Muscle layer of colon (tissue), 2 donors: ENCODE measurements around the gene SDHA.
"Not testable (repeated sequence)": the region's sequence is repeated elsewhere in the genome, so short reads cannot be mapped to it uniquely, and the experiment has no call there.

ENCODE experiments used
- H3K27ac ChIP-seq: one replicate; pipeline ENCODE4 v1.7.0; 2013; ENCODE audit warnings: low read depth, mild to moderate bottlenecking, low read length, moderate library complexity
- H3K27me3 ChIP-seq, 2 donors: one replicate each; pipeline ENCODE4 v1.7.0; 2013; ENCODE audit warnings: low read length in 2 of 2, mild to moderate bottlenecking in 2 of 2; ENCODE audit not compliant: insufficient read depth in 2 of 2, control insufficient read depth in 1 of 2
- H3K36me3 ChIP-seq: one replicate; pipeline ENCODE4 v1.7.0; 2013; ENCODE audit warnings: mild to moderate bottlenecking, low read length; ENCODE audit not compliant: insufficient read depth
- H3K4me1 ChIP-seq: one replicate; pipeline ENCODE4 v1.7.0; 2013; ENCODE audit warnings: mild to moderate bottlenecking, low read length; ENCODE audit not compliant: insufficient read depth
- H3K4me3 ChIP-seq, 2 donors: one replicate each; pipeline ENCODE4 v1.7.0; 2013; ENCODE audit warnings: low read length in 2 of 2, low read depth in 1 of 2, mild to moderate bottlenecking in 1 of 2, moderate library complexity in 1 of 2
- H3K9ac ChIP-seq: one replicate; pipeline ENCODE4 v1.7.0; 2013; ENCODE audit warnings: low read length
- H3K9me3 ChIP-seq: one replicate; pipeline ENCODE4 v1.7.0; 2013; ENCODE audit warnings: mild to moderate bottlenecking, low read length
- donor health status: abdominal sarcoma.
- donor health status: Adenocarcinoma of cecum.

Gene SDHA

GRCh38 chr5:252546-252945, 34.4 kb downstream of the SDHA start:
- no peaks in the 10 kb centered on the region for H3K4me1 ChIP-seq
- H3K27ac ChIP-seq: no peak overlapping the region
- no peak overlapping the region for H3K9ac ChIP-seq
- no peaks in the 10 kb centered on the region for H3K27me3 ChIP-seq
- no peaks in the 10 kb centered on the region for H3K9me3 ChIP-seq
- no peak overlapping the region for H3K4me3 ChIP-seq
- peaks cover 28% of the 10 kb centered on the region for H3K36me3 ChIP-seq

GRCh38 chr5:254322-254721, 36.2 kb downstream of the SDHA start:
- not testable (repeated sequence) for H3K9ac ChIP-seq, H3K27me3 ChIP-seq, H3K9me3 ChIP-seq, H3K27ac ChIP-seq, H3K4me3 ChIP-seq, H3K4me1 ChIP-seq
- peaks cover 13% of the 10 kb centered on the region for H3K36me3 ChIP-seq

DNA sequence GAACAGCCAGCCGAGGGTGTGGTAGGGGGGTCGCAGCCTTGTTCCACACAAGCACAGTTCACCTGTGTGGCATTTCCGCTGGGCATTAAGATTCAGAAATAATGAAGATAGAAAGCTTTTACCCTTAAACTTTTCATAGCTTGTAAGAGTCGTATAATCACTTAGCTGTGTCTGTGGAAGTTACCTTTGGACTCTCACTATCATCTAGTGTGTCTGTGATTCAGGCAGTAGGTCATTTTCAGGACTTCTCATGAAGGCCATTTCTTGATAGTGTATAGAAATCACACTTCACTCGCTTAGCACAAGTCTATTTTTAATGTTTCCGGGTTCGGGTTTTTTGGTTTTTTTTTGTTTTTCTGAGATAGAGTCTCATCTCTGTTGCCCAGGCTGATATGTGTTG, 37.0 kb downstream of the SDHA start:
- not testable (repeated sequence) for H3K9ac ChIP-seq, H3K27ac ChIP-seq, H3K4me1 ChIP-seq, H3K27me3 ChIP-seq, H3K9me3 ChIP-seq, H3K4me3 ChIP-seq
- peaks cover 12% of the 10 kb centered on the region for H3K36me3 ChIP-seq

- H3K9ac ChIP-seq, H3K4me3 ChIP-seq: not testable (repeated sequence)
- H3K36me3 ChIP-seq: peaks cover 12% of the 10 kb centered on the region
These were observed 38.2 kb downstream of the SDHA start for GRCh38 chr5:256347-256746.

GRCh38 chr5:257148-257547, 39.0 kb downstream of the SDHA start:
- Histone ChIP-seq H3K9me3 (no peaks in the 10 kb centered on the region), H3K27ac (no peak overlapping the region), H3K4me1 (no peaks in the 10 kb centered on the region), H3K9ac (no peak overlapping the region), H3K27me3 (no peaks in the 10 kb centered on the region), H3K4me3 (no peak overlapping the region), H3K36me3 (peaks cover 12% of the 10 kb centered on the region)

More at GRCh38 chr5:256347-256746, 38.2 kb downstream of the SDHA start:
- H3K4me1 ChIP-seq, H3K27me3 ChIP-seq, H3K9me3 ChIP-seq, H3K27ac ChIP-seq: not testable (repeated sequence)

DNA sequence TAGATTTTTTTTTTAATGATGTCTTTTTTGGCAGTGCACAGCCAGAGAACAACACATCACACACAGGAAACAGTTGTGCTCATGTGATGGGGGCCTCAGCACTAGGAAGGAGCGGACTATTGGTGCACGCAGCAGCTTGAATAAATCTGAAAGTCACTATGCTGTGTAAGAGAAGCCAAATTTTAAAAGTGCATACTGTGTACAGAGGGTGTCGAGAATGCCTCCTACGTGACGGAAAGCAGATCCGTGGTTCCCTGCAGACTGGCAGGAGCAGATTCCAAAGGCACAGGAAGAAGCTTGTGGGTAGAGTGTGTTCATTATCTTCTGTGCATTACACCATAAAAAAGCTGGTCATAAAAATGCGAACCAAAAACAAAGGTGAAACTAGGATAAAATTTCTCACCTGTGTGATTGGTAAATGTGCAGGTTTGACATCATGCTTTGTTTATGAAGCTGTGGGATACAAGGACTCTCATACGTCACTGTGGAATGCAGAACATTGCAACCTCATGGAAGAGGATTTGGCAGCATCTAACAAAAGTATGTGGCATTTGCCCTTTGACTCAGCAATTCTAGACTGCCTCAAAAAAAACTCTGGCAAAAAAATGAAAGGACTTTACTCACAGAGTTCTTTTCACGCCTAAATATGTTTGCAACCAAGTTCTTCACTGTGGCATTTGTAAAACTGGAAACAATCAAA, 45.3 kb downstream of the SDHA start:
- not testable (repeated sequence) for H3K4me3 ChIP-seq, H3K9ac ChIP-seq, H3K9me3 ChIP-seq, H3K36me3 ChIP-seq, H3K27me3 ChIP-seq
- H3K27ac ChIP-seq: peak overlapping the region; percentile 48
- H3K4me1 ChIP-seq: peaks cover 16% of the 10 kb centered on the region

- no peaks in the 10 kb centered on the region for H3K9me3 ChIP-seq
- H3K4me3 ChIP-seq: no peak overlapping the region
- no peaks in the 10 kb centered on the region for H3K27me3 ChIP-seq
- H3K36me3 ChIP-seq: peaks cover 4% of the 10 kb centered on the region
- H3K9ac ChIP-seq: no peak overlapping the region
- H3K27ac ChIP-seq: peak overlapping the region; percentile 48
- H3K4me1 ChIP-seq: peaks cover 16% of the 10 kb centered on the region
These were observed 46.2 kb downstream of the SDHA start for GRCh38 chr5:264338-264737.

- H3K4me1 ChIP-seq: peaks cover 16% of the 10 kb centered on the region
- H3K9me3 ChIP-seq, H3K9ac ChIP-seq, H3K4me3 ChIP-seq, H3K27ac ChIP-seq, H3K36me3 ChIP-seq, H3K27me3 ChIP-seq: not testable (repeated sequence)
These were observed 48.3 kb downstream of the SDHA start for GRCh38 chr5:266311-267026.

GRCh38 chr5:267716-268115, 49.6 kb downstream of the SDHA start:
- Histone ChIP-seq H3K36me3 (peaks cover 4% of the 10 kb centered on the region), H3K9me3 (no peaks in the 10 kb centered on the region), H3K4me3 (no peak overlapping the region), H3K27ac (no peak overlapping the region), H3K4me1 (peaks cover 16% of the 10 kb centered on the region), H3K9ac (no peak overlapping the region), H3K27me3 (no peaks in the 10 kb centered on the region)

DNA sequence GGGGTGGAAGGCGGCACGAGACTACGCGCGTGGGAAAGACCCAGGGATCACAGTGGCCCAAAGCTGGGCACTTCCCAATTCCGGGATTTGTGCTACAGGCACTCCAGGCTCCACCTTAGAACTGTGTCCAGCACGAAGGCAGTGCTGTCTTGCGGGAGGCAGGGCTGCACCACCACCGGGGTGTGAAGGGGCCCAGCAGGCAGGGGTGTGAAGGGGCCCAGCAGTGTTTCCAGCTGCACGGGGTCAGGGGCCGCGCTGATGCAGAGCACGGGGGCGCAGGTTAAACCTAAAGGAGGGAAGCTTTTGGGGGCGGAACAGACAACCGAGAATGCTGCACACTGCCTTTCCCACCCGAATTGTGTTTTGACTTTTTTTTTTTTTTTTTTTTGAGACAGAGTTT, 52.2 kb downstream of the SDHA start:
- H3K9ac ChIP-seq: no peak overlapping the region
- H3K4me1 ChIP-seq: no peaks in the 10 kb centered on the region
- H3K27ac ChIP-seq: no peak overlapping the region
- H3K27me3 ChIP-seq: no peaks in the 10 kb centered on the region
- no peaks in the 10 kb centered on the region for H3K9me3 ChIP-seq
- H3K36me3 ChIP-seq: peaks cover 15% of the 10 kb centered on the region
- H3K4me3 ChIP-seq: peak overlapping the region in 1 of 2 donors; percentile 64

DNA sequence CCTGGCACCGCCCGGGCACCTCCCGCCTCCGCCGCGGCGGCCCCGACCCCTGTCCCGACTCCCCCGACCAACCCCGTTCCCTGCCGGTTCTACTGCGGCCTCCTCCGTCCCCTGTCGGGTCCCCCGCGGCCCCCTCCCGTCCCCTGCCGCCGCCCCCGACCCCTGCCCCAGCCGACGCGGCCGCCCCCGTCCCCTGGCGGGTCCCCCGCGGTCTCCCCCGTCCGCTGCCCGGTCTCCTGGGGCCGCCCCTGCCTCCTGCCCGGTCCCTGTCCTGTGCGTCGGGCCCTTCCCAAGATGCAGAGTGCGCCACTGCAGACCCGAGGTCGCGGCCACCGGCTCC, 53.7 kb downstream of the SDHA start:
- peak overlapping the region; percentile 78 for H3K27ac ChIP-seq
- not testable (repeated sequence) for H3K4me1 ChIP-seq, H3K27me3 ChIP-seq, H3K9me3 ChIP-seq, H3K9ac ChIP-seq
- H3K36me3 ChIP-seq: peaks cover 15% of the 10 kb centered on the region
- H3K4me3 ChIP-seq: peak overlapping the region; percentile 53 to 62

DNA sequence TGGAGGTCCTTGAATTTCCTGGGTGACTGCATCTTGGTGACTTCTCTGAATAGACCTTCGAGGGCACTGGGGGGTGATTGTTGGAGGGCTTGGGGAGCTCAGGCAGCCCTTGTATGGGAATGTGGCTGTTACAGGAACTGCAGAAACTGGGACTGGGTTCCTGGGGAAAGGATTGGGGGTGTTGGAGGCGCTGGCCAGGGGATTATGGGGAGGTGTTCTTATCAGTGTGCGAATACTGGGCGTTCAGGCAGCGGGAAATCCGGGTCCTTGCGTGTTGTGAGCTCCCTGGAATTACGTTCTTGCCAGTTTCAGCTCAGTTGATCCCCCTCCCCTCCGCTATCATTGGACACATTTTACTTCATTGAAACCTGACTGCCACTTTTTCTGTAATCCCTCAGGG, 55.0 kb downstream of the SDHA start:
- H3K27ac ChIP-seq, H3K27me3 ChIP-seq, H3K4me1 ChIP-seq, H3K9ac ChIP-seq, H3K4me3 ChIP-seq, H3K9me3 ChIP-seq: not testable (repeated sequence)
- peaks cover 12% of the 10 kb centered on the region for H3K36me3 ChIP-seq
